Measurements from ENCODE around the gene CBY1. TPM values are rescaled to one million over a fixed set of nuclear protein-coding genes. Genes with fewer than 3 reads are reported as not detected.

The CBY1 gene
- total and polyA plus RNA-seq, 9 of the 15 experiments (the other 6 are each of a cell fraction or from before 2014, with no cell fraction given) = 5.7 to 19.7 (median 10.8) TPM

DNA sequence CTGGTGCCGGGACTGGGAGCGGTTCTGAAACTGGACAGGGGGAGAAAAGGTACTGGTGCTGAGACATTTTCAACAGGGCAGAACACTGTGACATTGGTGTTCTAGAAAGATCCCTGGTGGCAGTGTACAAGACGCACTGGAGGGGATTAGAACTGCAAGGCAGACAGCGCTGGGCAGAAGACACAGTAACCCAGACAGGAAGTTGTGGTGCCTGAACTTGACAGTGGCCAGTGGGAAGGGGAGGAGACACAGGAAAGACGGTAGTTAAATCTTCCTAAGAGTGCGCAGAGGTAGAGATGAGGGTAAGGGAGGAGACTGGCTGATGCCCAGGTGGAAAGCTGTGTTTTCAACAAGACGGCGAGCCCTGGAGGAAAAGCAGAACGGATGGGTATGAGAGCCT, 24.7 kb upstream of the CBY1 start:
- ChIA-PET CTCF (ENCODE audit: low intra/inter-chr PET ratio) (no interaction called here), POLR2A (no interaction called here)
- Histone ChIP-seq H3K4me1 (replicated peaks in 1 of 2; ENCODE audit: control insufficient read depth in 2 of 2, insufficient read depth in 2 of 2, low read length in 2 of 2) (no peaks in the 10 kb centered on the region; a peak in 2 of 5 replicates), H3K4me2 (ENCODE audit: insufficient read depth, low read length) (no peak overlapping the region), H3K27me3 (ENCODE audit: control insufficient read depth in 2 of 2, insufficient read depth in 2 of 2, low read length in 2 of 2) (no peaks in the 10 kb centered on the region), H3K9me3 (replicated peaks; ENCODE audit: control insufficient read depth, insufficient read depth, low read depth, low read length) (no peaks in the 10 kb centered on the region), H3K4me3 (no peak overlapping the region), H3K79me2 (ENCODE audit: control insufficient read depth, insufficient read depth, low read length) (no peaks in the 10 kb centered on the region), H3K9me1 (ENCODE audit: control insufficient read depth, insufficient read depth, low read length) (no peaks in the 10 kb centered on the region), H3K36me3 (ENCODE audit: control insufficient read depth, insufficient read depth, low read length) (no peaks in the 10 kb centered on the region), H3K27ac (ENCODE audit: extremely low read depth, low read depth, low read length) (no peak overlapping the region), H2AFZ (ENCODE audit: low read depth, low read length) (no peak overlapping the region), H3K9ac (ENCODE audit: insufficient read depth in 1 of 2, low read depth in 2 of 2, low read length in 2 of 2) (no peak overlapping the region), H4K20me1 (replicated peaks; ENCODE audit: control insufficient read depth, insufficient read depth, low read length) (no peaks in the 10 kb centered on the region)
- no peak for TF ChIP-seq JUN (IDR thresholded peaks at IDR 0.05; ENCODE audit: borderline replicate concordance, low read depth, low read length)
- TF ChIP-seq JUN (CRISPR knock-in tag; IDR thresholded peaks at IDR 0.05; ENCODE audit: borderline replicate concordance) = no peak
- no peak for TF ChIP-seq MEF2D (tag; conservative IDR thresholded peaks at IDR 0.05; ENCODE audit: low read depth)
- FAIRE-seq = no peak
- no peak for DNase-seq (ENCODE audit: extremely low read depth in 1 of 4, low spot score in 3 of 4)
- in situ Hi-C loops (cut with MboI) (no loop called here), intact Hi-C loops (cut with micrococcal nuclease) (no loop called here)
- ATAC-seq = no peak
- WGBS (ENCODE audit: insufficient coverage, low coverage, missing lambda C conversion rate) = 61% methylated on average over 8 of the region's 9 CpGs
- no TSS peak for BruUV-seq (replicated peaks)

DNA sequence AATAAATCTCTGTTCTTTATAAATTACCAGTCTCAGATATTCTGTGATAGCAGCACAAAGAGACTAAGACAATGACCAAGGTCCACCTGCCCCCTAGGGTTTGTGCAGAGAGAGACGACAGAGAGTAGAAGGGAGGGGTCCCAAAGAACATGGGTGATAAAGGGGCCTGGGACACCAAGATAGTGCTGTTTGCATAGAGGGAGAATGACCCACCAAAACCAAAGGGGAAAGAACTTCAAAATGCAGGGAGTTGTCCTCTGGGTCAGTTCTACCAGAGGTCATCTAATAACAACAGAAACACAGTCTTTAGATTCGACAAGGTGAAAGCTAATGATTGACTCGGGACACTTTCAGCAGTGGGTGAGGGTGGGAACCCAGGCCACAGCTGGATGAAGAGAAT, 23.9 kb upstream of the CBY1 start:
- no peak overlapping the region for H3K9ac ChIP-seq (ENCODE audit: insufficient read depth in 1 of 2, low read depth in 2 of 2, low read length in 2 of 2)
- no peak overlapping the region for H3K27ac ChIP-seq (ENCODE audit: extremely low read depth, low read depth, low read length)
- POLR2A ChIA-PET = interaction anchor here (0.7 to 0.9 kb wide), 2 partner anchors 16 to 24 kb away, joined by 3 read pairs; partner anchors contain the start of gene CBY1
- no peaks in the 10 kb centered on the region for H3K36me3 ChIP-seq (ENCODE audit: control insufficient read depth, insufficient read depth, low read length)
- CTCF ChIA-PET (ENCODE audit: low intra/inter-chr PET ratio) = no interaction called here
- H3K4me2 ChIP-seq (ENCODE audit: insufficient read depth, low read length) = no peak overlapping the region
- BruUV-seq (replicated peaks) = no TSS peak
- WGBS (ENCODE audit: insufficient coverage, low coverage, missing lambda C conversion rate) = 3% methylated on average over 3 of the region's 3 CpGs
- H3K4me3 ChIP-seq = no peak overlapping the region
- no peaks in the 10 kb centered on the region for H3K27me3 ChIP-seq (ENCODE audit: control insufficient read depth in 2 of 2, insufficient read depth in 2 of 2, low read length in 2 of 2)
- DNase-seq (ENCODE audit: extremely low read depth in 1 of 4, low spot score in 3 of 4) (peak; percentile 21 to 32 (median 31)), ATAC-seq (no peak; the same call in 2 of the 3 replicates), FAIRE-seq (no peak)
- no peaks in the 10 kb centered on the region; a peak in 2 of 5 replicates for H3K4me1 ChIP-seq (replicated peaks in 1 of 2; ENCODE audit: control insufficient read depth in 2 of 2, insufficient read depth in 2 of 2, low read length in 2 of 2)
- H2AFZ ChIP-seq (ENCODE audit: low read depth, low read length) = no peak overlapping the region
- intact Hi-C loops (cut with micrococcal nuclease) = no loop called here
- H3K79me2 ChIP-seq (ENCODE audit: control insufficient read depth, insufficient read depth, low read length) = no peaks in the 10 kb centered on the region
- H4K20me1 ChIP-seq (replicated peaks; ENCODE audit: control insufficient read depth, insufficient read depth, low read length) = no peaks in the 10 kb centered on the region
- H3K9me1 ChIP-seq (ENCODE audit: control insufficient read depth, insufficient read depth, low read length) = no peaks in the 10 kb centered on the region
- H3K9me3 ChIP-seq (replicated peaks; ENCODE audit: control insufficient read depth, insufficient read depth, low read depth, low read length) = no peaks in the 10 kb centered on the region
- TF ChIP-seq ARID1B (IDR thresholded peaks at IDR 0.05) = peak; percentile 23; the same call in 1 of the 2 replicates
- 0 out of 2 replicates have a peak, but pooled peaks have one; percentile 14 for TF ChIP-seq DPF2 (IDR thresholded peaks at IDR 0.05)
- TF ChIP-seq CTCF (IDR thresholded peaks at IDR 0.05 in 2 of 3, conservative IDR thresholded peaks at IDR 0.05 in 1 of 3; ENCODE audit: insufficient read depth in 2 of 3, low read depth in 1 of 3, low read length in 3 of 3) = 0 out of 6 replicates have a peak, but pooled peaks of 1 of the 3 experiments have one; percentile 6
- peak; percentile 25; the same call in 1 of the 2 replicates for TF ChIP-seq CBFA2T2 (conservative IDR thresholded peaks at IDR 0.05)
- TF ChIP-seq PURB (CRISPR knock-in tag; IDR thresholded peaks at IDR 0.05; ENCODE audit: low read depth) = no peak
- TF ChIP-seq, protein P1, sequence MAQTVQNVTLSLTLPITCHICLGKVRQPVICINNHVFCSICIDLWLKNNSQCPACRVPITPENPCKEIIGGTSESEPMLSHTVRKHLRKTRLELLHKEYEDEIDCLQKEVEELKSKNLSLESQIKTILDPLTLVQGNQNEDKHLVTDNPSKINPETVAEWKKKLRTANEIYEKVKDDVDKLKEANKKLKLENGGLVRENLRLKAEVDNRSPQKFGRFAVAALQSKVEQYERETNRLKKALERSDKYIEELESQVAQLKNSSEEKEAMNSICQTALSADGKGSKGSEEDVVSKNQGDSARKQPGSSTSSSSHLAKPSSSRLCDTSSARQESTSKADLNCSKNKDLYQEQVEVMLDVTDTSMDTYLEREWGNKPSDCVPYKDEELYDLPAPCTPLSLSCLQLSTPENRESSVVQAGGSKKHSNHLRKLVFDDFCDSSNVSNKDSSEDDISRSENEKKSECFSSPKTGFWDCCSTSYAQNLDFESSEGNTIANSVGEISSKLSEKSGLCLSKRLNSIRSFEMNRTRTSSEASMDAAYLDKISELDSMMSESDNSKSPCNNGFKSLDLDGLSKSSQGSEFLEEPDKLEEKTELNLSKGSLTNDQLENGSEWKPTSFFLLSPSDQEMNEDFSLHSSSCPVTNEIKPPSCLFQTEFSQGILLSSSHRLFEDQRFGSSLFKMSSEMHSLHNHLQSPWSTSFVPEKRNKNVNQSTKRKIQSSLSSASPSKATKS (CRISPR knock-in tag; IDR thresholded peaks at IDR 0.05) = no peak
- TF ChIP-seq TCF3 (CRISPR knock-in tag; IDR thresholded peaks at IDR 0.05) = peak; percentile 45; the same call in 1 of the 2 replicates
- TF ChIP-seq CBFA2T3 (IDR thresholded peaks at IDR 0.05) = peak; percentile 61
- peak; percentile 57 for TF ChIP-seq TAL1 (IDR thresholded peaks at IDR 0.05)
- in situ Hi-C loops (cut with MboI) = no loop called here
